ENCODE measurements around the gene MINDY2. TPM values are rescaled to one million over a fixed set of nuclear protein-coding genes. Genes with fewer than 3 reads are reported as not detected.

MINDY2 gene
- total and polyA plus RNA-seq, 7 donors, result 3.3 to 11.3 (median 6.0) TPM

DNA sequence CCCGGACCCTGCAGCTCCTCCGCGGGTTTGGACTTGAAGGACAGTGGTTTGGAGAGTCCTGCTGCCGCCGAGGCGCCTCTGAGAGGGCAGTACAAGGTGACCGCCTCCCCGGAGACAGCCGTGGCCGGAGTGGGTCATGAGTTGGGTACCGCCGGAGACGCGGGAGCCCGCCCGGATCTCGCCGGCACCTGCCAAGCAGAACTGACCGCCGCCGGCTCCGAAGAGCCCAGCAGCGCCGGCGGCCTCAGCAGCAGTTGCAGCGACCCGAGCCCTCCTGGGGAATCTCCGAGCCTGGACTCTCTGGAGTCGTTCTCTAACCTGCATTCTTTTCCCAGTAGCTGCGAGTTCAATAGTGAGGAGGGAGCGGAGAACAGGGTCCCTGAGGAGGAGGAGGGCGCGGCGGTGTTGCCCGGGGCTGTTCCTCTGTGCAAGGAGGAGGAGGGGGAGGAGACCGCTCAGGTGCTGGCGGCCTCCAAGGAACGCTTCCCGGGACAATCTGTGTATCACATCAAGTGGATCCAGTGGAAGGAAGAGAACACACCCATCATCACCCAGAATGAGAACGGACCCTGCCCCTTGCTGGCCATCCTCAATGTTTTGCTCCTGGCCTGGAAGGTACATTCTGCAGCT is 634 bp downstream of the MINDY2 start:
- Histone ChIP-seq H3K9me3 (no peaks in the 10 kb centered on the region), H3K27me3 (ENCODE audit: insufficient read depth in 3 of 3, low read length in 2 of 3) (no peaks in the 10 kb centered on the region), H3K4me1 (peaks cover 34% of the 10 kb centered on the region), H3K27ac (peak overlapping the region; percentile 98), H3K4me3 (peak overlapping the region; percentile 97), H3K36me3 (ENCODE audit: insufficient read depth in 1 of 2, low read depth in 1 of 2) (no peaks in the 10 kb centered on the region)
- intact Hi-C loops (cut with DNase I), result loop anchor here in 1 of 2 donors (5.0 kb wide), 1 partner anchor 544 kb away; no protein-coding TSS in a partner anchor
- DNase-seq (peak; percentile 62 to 78), ATAC-seq (peak; percentile 36 to 63 (median 52))
- WGBS, 3 donors, result 0 to 1% (median 0%) methylated on average over 36 to 40 of the region's 40 CpGs
- TF ChIP-seq, protein P1, sequence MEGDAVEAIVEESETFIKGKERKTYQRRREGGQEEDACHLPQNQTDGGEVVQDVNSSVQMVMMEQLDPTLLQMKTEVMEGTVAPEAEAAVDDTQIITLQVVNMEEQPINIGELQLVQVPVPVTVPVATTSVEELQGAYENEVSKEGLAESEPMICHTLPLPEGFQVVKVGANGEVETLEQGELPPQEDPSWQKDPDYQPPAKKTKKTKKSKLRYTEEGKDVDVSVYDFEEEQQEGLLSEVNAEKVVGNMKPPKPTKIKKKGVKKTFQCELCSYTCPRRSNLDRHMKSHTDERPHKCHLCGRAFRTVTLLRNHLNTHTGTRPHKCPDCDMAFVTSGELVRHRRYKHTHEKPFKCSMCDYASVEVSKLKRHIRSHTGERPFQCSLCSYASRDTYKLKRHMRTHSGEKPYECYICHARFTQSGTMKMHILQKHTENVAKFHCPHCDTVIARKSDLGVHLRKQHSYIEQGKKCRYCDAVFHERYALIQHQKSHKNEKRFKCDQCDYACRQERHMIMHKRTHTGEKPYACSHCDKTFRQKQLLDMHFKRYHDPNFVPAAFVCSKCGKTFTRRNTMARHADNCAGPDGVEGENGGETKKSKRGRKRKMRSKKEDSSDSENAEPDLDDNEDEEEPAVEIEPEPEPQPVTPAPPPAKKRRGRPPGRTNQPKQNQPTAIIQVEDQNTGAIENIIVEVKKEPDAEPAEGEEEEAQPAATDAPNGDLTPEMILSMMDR (IDR thresholded peaks at IDR 0.05), result no peak

DNA sequence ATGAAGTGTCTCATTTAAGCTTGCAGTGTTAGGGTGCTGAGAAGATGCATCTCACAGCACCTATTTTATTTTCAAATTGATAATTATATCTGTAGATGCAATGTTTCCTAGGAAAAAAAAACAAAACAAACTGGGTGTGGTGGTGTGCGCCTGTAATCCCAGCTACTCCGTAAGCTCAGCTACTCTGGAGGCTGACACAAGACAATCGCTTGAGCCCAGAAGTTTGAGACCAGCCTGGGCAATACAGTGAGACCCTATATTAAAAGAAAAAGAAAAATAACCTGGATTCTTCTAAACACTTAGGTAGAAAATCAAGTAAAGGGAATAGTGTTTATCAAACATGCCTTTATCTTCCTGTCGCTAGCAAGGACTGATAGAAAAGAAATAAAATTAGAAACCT is 1.9 kb downstream of the MINDY2 start:
- WGBS, 3 donors, result 68 to 76% (median 72%) methylated on average over 4 of the region's 4 CpGs
- H3K27ac ChIP-seq, result no peak overlapping the region
- no peaks in the 10 kb centered on the region for H3K36me3 ChIP-seq (ENCODE audit: insufficient read depth in 1 of 2, low read depth in 1 of 2)
- TF ChIP-seq, protein P1 (IDR thresholded peaks at IDR 0.05), result no peak
- H3K4me1 ChIP-seq, result peaks cover 34% of the 10 kb centered on the region
- H3K27me3 ChIP-seq (ENCODE audit: insufficient read depth in 3 of 3, low read length in 2 of 3), result no peaks in the 10 kb centered on the region
- H3K4me3 ChIP-seq, result peak overlapping the region; percentile 97
- no peaks in the 10 kb centered on the region for H3K9me3 ChIP-seq
- DNase-seq (no peak), ATAC-seq (no peak)
- intact Hi-C loops (cut with DNase I), result loop anchor here in 1 of 2 donors (5.0 kb wide), 1 partner anchor 546 kb away; no protein-coding TSS in a partner anchor

DNA sequence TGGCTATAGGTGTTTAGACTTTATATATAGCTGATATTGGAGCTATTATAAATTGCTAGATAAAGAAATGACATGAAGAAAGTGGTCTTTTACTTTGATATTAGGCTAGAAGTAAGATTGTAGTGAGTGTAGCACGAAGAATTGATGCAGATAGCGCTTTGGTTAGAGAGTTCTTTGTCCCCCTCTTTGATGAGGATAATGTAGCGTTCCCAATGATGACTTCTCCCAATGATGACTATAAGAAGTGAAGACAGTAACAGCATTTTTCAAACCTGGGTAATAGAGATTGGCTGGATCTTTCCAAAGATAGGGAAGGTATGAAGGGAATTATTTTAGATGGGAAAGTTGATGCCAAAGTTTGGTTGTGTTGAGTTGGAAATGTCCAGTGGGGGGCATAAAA is 4.3 kb downstream of the MINDY2 start:
- H3K4me1 ChIP-seq, result peaks cover 27% of the 10 kb centered on the region
- intact Hi-C loops (cut with DNase I), result no loop called here
- ATAC-seq (no peak), DNase-seq (no peak)
- H3K36me3 ChIP-seq (ENCODE audit: insufficient read depth in 1 of 2, low read depth in 1 of 2), result peaks cover 2 to 4% of the 10 kb centered on the region in 2 donors
- 95 to 99% (median 97%) methylated on average over 3 of the region's 3 CpGs for WGBS, 3 donors
- H3K27ac ChIP-seq, result no peak overlapping the region
- no peaks in the 10 kb centered on the region for H3K9me3 ChIP-seq
- H3K27me3 ChIP-seq (ENCODE audit: insufficient read depth in 3 of 3, low read length in 2 of 3), result no peaks in the 10 kb centered on the region
- no peak overlapping the region for H3K4me3 ChIP-seq
- TF ChIP-seq, protein P1 (IDR thresholded peaks at IDR 0.05), result no peak

GRCh38 chr15:58777107-58777506 is 6.0 kb downstream of the MINDY2 start:
- TF ChIP-seq, protein P1 (IDR thresholded peaks at IDR 0.05), result no peak
- DNase-seq (no peak), ATAC-seq (no peak)
- intact Hi-C loops (cut with DNase I), result no loop called here
- H3K27me3 ChIP-seq (ENCODE audit: insufficient read depth in 3 of 3, low read length in 2 of 3), result no peaks in the 10 kb centered on the region
- H3K4me1 ChIP-seq, result peaks cover 27% of the 10 kb centered on the region
- H3K27ac ChIP-seq, result no peak overlapping the region
- no peak overlapping the region for H3K4me3 ChIP-seq
- peaks cover 2 to 4% of the 10 kb centered on the region in 2 donors for H3K36me3 ChIP-seq (ENCODE audit: insufficient read depth in 1 of 2, low read depth in 1 of 2)
- H3K9me3 ChIP-seq, result no peaks in the 10 kb centered on the region
- 78 to 86% (median 86%) methylated on average over 4 of the region's 4 CpGs for WGBS, 3 donors

GRCh38 chr15:58779554-58779953 is 8.5 kb downstream of the MINDY2 start:
- no peak overlapping the region for H3K4me3 ChIP-seq
- no peaks in the 10 kb centered on the region for H3K9me3 ChIP-seq
- H3K27me3 ChIP-seq (ENCODE audit: insufficient read depth in 3 of 3, low read length in 2 of 3), result no peaks in the 10 kb centered on the region
- H3K4me1 ChIP-seq, result peaks cover 7% of the 10 kb centered on the region
- TF ChIP-seq, protein P1 (IDR thresholded peaks at IDR 0.05), result no peak
- peaks cover 2 to 4% of the 10 kb centered on the region in 2 donors for H3K36me3 ChIP-seq (ENCODE audit: insufficient read depth in 1 of 2, low read depth in 1 of 2)
- ATAC-seq, result no peak
- H3K27ac ChIP-seq, result no peak overlapping the region
- intact Hi-C loops (cut with DNase I), result no loop called here
- DNase-seq, result no peak
- whole genome bisulfite sequencing, 3 donors, result 97 to 100% (median 98%) methylated on average over 1 of the region's 1 CpG
